GM12873 (cell line): Measurements from ENCODE around the gene GP9.

Experiments
- TF ChIP-seq, protein P1 (sequence below): IDR thresholded peaks from 2 replicates; pipeline ENCODE4 v1.5.1; 2012; ENCODE audit warnings: low read depth, mild to moderate bottlenecking, moderate library complexity, low read length, control low read depth; ENCODE audit not compliant: insufficient read depth; ENCODE audit errors: missing control alignments

Gene GP9

GRCh38 chr3:129023008-129023358 lies 37.6 kb upstream of the GP9 start:
- TF ChIP-seq, protein P1, sequence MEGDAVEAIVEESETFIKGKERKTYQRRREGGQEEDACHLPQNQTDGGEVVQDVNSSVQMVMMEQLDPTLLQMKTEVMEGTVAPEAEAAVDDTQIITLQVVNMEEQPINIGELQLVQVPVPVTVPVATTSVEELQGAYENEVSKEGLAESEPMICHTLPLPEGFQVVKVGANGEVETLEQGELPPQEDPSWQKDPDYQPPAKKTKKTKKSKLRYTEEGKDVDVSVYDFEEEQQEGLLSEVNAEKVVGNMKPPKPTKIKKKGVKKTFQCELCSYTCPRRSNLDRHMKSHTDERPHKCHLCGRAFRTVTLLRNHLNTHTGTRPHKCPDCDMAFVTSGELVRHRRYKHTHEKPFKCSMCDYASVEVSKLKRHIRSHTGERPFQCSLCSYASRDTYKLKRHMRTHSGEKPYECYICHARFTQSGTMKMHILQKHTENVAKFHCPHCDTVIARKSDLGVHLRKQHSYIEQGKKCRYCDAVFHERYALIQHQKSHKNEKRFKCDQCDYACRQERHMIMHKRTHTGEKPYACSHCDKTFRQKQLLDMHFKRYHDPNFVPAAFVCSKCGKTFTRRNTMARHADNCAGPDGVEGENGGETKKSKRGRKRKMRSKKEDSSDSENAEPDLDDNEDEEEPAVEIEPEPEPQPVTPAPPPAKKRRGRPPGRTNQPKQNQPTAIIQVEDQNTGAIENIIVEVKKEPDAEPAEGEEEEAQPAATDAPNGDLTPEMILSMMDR, result no peak

GRCh38 chr3:129023909-129024308 lies 36.7 kb upstream of the GP9 start:
- TF ChIP-seq, protein P1, result peak; percentile 14

DNA sequence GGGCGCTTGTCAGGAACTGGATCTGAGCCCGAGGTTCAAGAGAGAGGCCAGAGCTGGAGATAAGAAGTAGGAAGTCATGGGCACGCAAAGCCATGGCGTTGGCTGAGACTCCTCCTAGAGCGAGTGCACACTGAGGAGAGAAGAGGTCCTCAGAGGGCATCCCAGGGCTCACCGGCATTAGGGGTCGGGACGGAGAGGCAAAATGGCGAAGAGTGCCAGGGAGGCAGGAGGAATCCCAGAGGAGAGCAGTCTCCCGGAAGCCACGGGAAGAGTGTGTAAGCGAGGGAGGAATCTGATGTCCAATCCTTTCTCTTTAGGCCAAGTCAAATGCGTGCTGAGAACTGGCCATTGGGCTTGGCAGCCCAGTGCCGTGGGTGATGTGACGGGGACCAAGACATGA lies 35.5 kb upstream of the GP9 start:
- TF ChIP-seq, protein P1, result no peak

GRCh38 chr3:129025691-129026435 lies 34.7 kb upstream of the GP9 start:
- TF ChIP-seq, protein P1, result no peak

DNA sequence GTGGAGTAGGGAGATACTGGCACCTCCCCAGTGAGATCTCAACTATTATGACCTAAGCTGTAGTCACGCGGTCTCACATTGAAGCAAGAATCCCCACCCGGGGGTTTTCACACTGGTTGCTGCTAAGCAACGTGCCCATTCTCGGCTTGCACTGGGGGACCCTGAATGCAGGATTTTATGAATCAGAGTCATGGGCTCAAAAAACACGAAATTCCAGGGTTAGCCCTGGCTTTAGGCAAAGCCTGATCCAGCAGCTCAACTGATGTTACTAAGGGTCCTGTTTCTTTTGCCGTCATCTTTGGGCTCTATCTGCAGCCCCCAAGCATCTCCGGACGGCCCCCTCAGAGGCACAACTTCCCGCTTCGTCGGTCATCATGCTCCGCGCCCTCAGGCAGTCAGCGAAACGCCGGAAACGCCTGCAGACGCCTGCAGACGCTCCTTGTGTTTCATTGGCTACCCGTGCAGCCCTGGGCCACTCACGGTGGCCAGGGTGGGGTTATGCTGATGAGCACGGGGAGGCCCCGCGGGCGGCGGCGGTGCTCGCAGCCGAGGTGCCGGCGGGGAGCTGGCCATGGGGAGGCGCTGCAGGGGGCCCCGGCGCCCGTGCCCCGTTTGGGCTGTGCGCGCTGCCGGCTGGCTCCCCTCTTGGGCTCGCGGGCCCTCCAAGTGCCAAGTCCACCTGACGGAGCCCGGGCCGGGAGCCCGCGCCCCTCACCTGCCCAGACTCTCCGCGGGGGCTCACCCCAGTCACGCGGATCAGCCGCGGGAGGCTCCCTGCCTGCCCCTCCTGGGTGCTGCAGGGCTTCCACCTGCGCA lies 33.6 kb upstream of the GP9 start:
- TF ChIP-seq, protein P1, result peak; percentile 69

- TF ChIP-seq, protein P1, result no peak
These were observed 33.1 kb upstream of the GP9 start for GRCh38 chr3:129027544-129027880.

- TF ChIP-seq, protein P1, result no peak
These were observed 31.7 kb upstream of the GP9 start for GRCh38 chr3:129028866-129029265.
